Measurements from ENCODE around the gene DNPEP. TPM values are rescaled to one million over a fixed set of nuclear protein-coding genes. Genes with fewer than 3 reads are reported as not detected.

DNPEP gene
- total RNA-seq, 1 donor from 2014 or later = 69.9 TPM

DNA sequence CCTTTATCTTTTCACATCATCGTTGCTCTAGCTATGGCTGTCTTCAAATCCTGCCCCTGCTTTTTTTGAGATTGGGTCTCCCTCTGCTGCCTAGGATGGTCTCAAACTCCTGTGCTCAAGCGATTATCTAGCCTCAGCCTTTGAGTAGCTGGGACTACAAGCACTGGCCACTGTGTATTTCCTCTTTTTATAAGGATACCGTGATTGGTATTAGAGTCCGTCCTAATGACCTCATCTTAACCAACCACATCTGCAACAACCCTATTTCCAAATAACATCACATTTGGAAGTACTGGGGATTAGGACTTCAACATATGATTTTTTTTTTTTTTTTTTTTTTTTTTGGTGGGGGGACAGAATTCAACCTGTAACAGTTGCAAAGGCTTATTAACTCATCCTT, 64.3 kb downstream of the DNPEP start:
- Histone ChIP-seq H3K27ac (no peak overlapping the region), H3K4me3 (no peak overlapping the region), H3K4me1 (no peaks in the 10 kb centered on the region), H3K27me3 (peaks cover 7% of the 10 kb centered on the region), H3K9me3 (no peaks in the 10 kb centered on the region), H3K36me3 (no peaks in the 10 kb centered on the region)
- intact Hi-C loops (cut with DNase I) = no loop called here
- TF ChIP-seq, protein P1, sequence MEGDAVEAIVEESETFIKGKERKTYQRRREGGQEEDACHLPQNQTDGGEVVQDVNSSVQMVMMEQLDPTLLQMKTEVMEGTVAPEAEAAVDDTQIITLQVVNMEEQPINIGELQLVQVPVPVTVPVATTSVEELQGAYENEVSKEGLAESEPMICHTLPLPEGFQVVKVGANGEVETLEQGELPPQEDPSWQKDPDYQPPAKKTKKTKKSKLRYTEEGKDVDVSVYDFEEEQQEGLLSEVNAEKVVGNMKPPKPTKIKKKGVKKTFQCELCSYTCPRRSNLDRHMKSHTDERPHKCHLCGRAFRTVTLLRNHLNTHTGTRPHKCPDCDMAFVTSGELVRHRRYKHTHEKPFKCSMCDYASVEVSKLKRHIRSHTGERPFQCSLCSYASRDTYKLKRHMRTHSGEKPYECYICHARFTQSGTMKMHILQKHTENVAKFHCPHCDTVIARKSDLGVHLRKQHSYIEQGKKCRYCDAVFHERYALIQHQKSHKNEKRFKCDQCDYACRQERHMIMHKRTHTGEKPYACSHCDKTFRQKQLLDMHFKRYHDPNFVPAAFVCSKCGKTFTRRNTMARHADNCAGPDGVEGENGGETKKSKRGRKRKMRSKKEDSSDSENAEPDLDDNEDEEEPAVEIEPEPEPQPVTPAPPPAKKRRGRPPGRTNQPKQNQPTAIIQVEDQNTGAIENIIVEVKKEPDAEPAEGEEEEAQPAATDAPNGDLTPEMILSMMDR (IDR thresholded peaks at IDR 0.05) = no peak
- ATAC-seq (peak; percentile 57), DNase-seq (no peak)

Other genes starting within 250 kb of the DNPEP start
- 14.3 TPM for gene NHEJ1, start 227.1 kb downstream of the DNPEP start, total RNA-seq
- 3.1 TPM for gene SLC23A3, start 217.9 kb downstream of the DNPEP start, total RNA-seq
- gene CNPPD1, start 211.0 kb downstream of the DNPEP start, total RNA-seq = 64.0 TPM
- 79.8 TPM for gene RETREG2, start 209.6 kb downstream of the DNPEP start, total RNA-seq
- 41.2 TPM for gene ZFAND2B, start 181.1 kb downstream of the DNPEP start, total RNA-seq
- gene ABCB6, start 169.0 kb downstream of the DNPEP start, total RNA-seq = 18.2 TPM
- 48.2 TPM for gene ATG9A, start 158.3 kb downstream of the DNPEP start, total RNA-seq
- gene ANKZF1, start 158.1 kb downstream of the DNPEP start, total RNA-seq = 37.6 TPM
- 10.0 TPM for gene GLB1L, start 142.5 kb downstream of the DNPEP start, total RNA-seq
- gene STK16, start 142.4 kb downstream of the DNPEP start, total RNA-seq = 21.4 TPM
- gene TUBA4B, start 134.7 kb downstream of the DNPEP start, total RNA-seq = not detected
- gene TUBA4A, start 134.0 kb downstream of the DNPEP start, total RNA-seq = 45.4 TPM
- gene DNAJB2, start 108.5 kb downstream of the DNPEP start, total RNA-seq = 79.4 TPM
- gene PTPRN, start 78.5 kb downstream of the DNPEP start, total RNA-seq = not detected
- gene RESP18, start 55.2 kb downstream of the DNPEP start, total RNA-seq = not detected
- gene DES, start 30.5 kb upstream of the DNPEP start, total RNA-seq = 59.4 TPM
- gene SPEG, start 46.9 kb upstream of the DNPEP start, total RNA-seq = 5.6 TPM
- gene GMPPA, start 111.0 kb upstream of the DNPEP start, total RNA-seq = 25.3 TPM
- 0.55 TPM for gene ASIC4, start 126.6 kb upstream of the DNPEP start, total RNA-seq
- 45.3 TPM for gene CHPF, start 155.9 kb upstream of the DNPEP start, total RNA-seq
- gene TMEM198, start 156.1 kb upstream of the DNPEP start, total RNA-seq = 2.9 TPM
- gene OBSL1, start 183.6 kb upstream of the DNPEP start, total RNA-seq = 72.8 TPM
- gene INHA, start 184.4 kb upstream of the DNPEP start, total RNA-seq = 0.43 TPM
- gene STK11IP, start 209.9 kb upstream of the DNPEP start, total RNA-seq = 25.7 TPM
- gene SLC4A3, start 239.7 kb upstream of the DNPEP start, total RNA-seq = 2.9 TPM

Data from upper lobe of right lung (tissue), 1 donor.